Hepatocyte (in vitro differentiated cells): ENCODE measurements around the gene WDR37. TPM values are rescaled to one million over a fixed set of nuclear protein-coding genes. Genes with fewer than 3 reads are reported as not detected.

Experiments
- DNase-seq: peaks from one replicate; pipeline ENCODE4 v3.0.0-alpha.2; 2016; ENCODE audit warnings: low spot score
- H2AFZ ChIP-seq: fragments of 200-600 bp; sonication (generic); 2 replicates; pipeline ENCODE4 v1.6.0; 2016; ENCODE audit warnings: antibody characterized with exemption, mild to moderate bottlenecking
- H3K27ac ChIP-seq: fragments of 200-600 bp; sonication (generic); 2 replicates; pipeline ENCODE4 v1.5.1; 2016; ENCODE audit warnings: mild to moderate bottlenecking
- H3K27me3 ChIP-seq: fragments of 200-600 bp; sonication (generic); 2 replicates; pipeline ENCODE4 v1.6.1; 2016
- H3K36me3 ChIP-seq: fragments of 200-600 bp; sonication (generic); replicated peaks from 2 replicates; pipeline ENCODE4 v1.5.1; 2016; ENCODE audit warnings: low read depth; ENCODE audit not compliant: insufficient read depth
- H3K4me1 ChIP-seq: fragments of 200-600 bp; sonication (generic); 2 replicates; pipeline ENCODE4 v1.5.1; 2016; ENCODE audit warnings: mild to moderate bottlenecking, moderate library complexity; ENCODE audit not compliant: insufficient read depth
- H3K4me2 ChIP-seq: fragments of 200-600 bp; sonication (generic); 2 replicates; pipeline ENCODE4 v1.6.0; 2016
- H3K4me3 ChIP-seq: fragments of 200-600 bp; sonication (generic); 2 replicates; pipeline ENCODE4 v1.5.1; 2016; ENCODE audit warnings: mild to moderate bottlenecking
- H3K79me2 ChIP-seq: fragments of 200-600 bp; sonication (generic); 2 replicates; pipeline ENCODE4 v1.6.0; 2017; ENCODE audit warnings: mild to moderate bottlenecking
- H3K9me2 ChIP-seq: fragments of 200-600 bp; sonication (generic); replicated peaks from 2 replicates; pipeline ENCODE4 v1.6.0; 2017; ENCODE audit warnings: mild to moderate bottlenecking; ENCODE audit not compliant: insufficient read depth
- H3K9me3 ChIP-seq: fragments of 200-600 bp; sonication (generic); 2 replicates; pipeline ENCODE4 v1.5.1; 2016; ENCODE audit warnings: low read depth, mild to moderate bottlenecking
- H4K20me1 ChIP-seq: fragments of 200-600 bp; sonication (generic); 2 replicates; pipeline ENCODE4 v1.6.0; 2016; ENCODE audit warnings: mild to moderate bottlenecking; ENCODE audit not compliant: insufficient read depth, poor library complexity, severe bottlenecking
- EZH2 ChIP-seq: fragments of 200-600 bp; sonication (generic); IDR thresholded peaks from 2 replicates; pipeline ENCODE4 v1.6.1; 2016; ENCODE audit warnings: antibody characterized with exemption, mild to moderate bottlenecking, borderline replicate concordance
- EZH2phosphoT487 ChIP-seq: fragments of 200-600 bp; sonication (generic); IDR thresholded peaks from one replicate; pipeline ENCODE4 v1.6.1; 2018; ENCODE audit warnings: antibody characterized with exemption, mild to moderate bottlenecking, low read depth, moderate library complexity; ENCODE audit not compliant: unreplicated experiment, severe bottlenecking
- WGBS: methylation state at CpG from one replicate; pipeline ENCODE4 v1.1.6; 2016; ENCODE audit warnings: low lambda C conversion rate; ENCODE audit errors: missing lambda C conversion rate; 5-methylcytosine and 5-hydroxymethylcytosine counted together
- polyA plus RNA-seq: library from polyadenylated mRNA; unstranded; fragments of >200 nt; fragmentation: Nextera tagmentation; extraction: Ambion mirVana; gene quantifications from 2 replicates; pipeline ENCODE4 v1.2.1, GENCODE V29; 2016
- total RNA-seq: library from RNA; depleted of rRNA; stranded (reverse); fragments of >200 nt; gene quantifications from 2 replicates; pipeline ENCODE4 v1.2.3, GENCODE V29; 2014
- TF ChIP-seq, protein P1 (sequence below): fragments of 200-600 bp; sonication (generic); IDR thresholded peaks from 2 replicates; pipeline ENCODE4 v1.5.1; 2016; ENCODE audit warnings: antibody characterized with exemption, mild to moderate bottlenecking; ENCODE audit not compliant: poor library complexity

WDR37 gene
- total and polyA plus RNA-seq, 2 experiments from 2014 or later, result 8.6 to 12.3 TPM

GRCh38 chr10:1152386-1153250 is 96.4 kb downstream of the WDR37 start:
- Histone ChIP-seq H3K9me3 (no peaks in the 10 kb centered on the region), H3K27ac (no peak overlapping the region), H4K20me1 (no peaks in the 10 kb centered on the region), H3K9me2 (no peaks in the 10 kb centered on the region), H3K4me1 (peaks cover 4% of the 10 kb centered on the region), H3K27me3 (no peaks in the 10 kb centered on the region), H3K79me2 (no peaks in the 10 kb centered on the region), H2AFZ (no peak overlapping the region), H3K4me2 (no peak overlapping the region), H3K4me3 (no peak overlapping the region), H3K36me3 (no peaks in the 10 kb centered on the region)
- DNase-seq, result no peak
- WGBS, result 93% methylated on average over 32 of the region's 32 CpGs
- TF ChIP-seq EZH2 (no peak), EZH2phosphoT487 (no peak)
- TF ChIP-seq, protein P1, sequence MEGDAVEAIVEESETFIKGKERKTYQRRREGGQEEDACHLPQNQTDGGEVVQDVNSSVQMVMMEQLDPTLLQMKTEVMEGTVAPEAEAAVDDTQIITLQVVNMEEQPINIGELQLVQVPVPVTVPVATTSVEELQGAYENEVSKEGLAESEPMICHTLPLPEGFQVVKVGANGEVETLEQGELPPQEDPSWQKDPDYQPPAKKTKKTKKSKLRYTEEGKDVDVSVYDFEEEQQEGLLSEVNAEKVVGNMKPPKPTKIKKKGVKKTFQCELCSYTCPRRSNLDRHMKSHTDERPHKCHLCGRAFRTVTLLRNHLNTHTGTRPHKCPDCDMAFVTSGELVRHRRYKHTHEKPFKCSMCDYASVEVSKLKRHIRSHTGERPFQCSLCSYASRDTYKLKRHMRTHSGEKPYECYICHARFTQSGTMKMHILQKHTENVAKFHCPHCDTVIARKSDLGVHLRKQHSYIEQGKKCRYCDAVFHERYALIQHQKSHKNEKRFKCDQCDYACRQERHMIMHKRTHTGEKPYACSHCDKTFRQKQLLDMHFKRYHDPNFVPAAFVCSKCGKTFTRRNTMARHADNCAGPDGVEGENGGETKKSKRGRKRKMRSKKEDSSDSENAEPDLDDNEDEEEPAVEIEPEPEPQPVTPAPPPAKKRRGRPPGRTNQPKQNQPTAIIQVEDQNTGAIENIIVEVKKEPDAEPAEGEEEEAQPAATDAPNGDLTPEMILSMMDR, result no peak

GRCh38 chr10:1153251-1153763 is 97.1 kb downstream of the WDR37 start:
- no peak for DNase-seq
- Histone ChIP-seq H3K9me2 (no peaks in the 10 kb centered on the region), H3K4me1 (peaks cover 4% of the 10 kb centered on the region), H2AFZ (no peak overlapping the region), H3K9me3 (no peaks in the 10 kb centered on the region), H4K20me1 (no peaks in the 10 kb centered on the region), H3K4me2 (no peak overlapping the region), H3K27me3 (no peaks in the 10 kb centered on the region), H3K36me3 (no peaks in the 10 kb centered on the region), H3K79me2 (no peaks in the 10 kb centered on the region), H3K4me3 (no peak overlapping the region), H3K27ac (no peak overlapping the region)
- WGBS, result 92% methylated on average over 6 of the region's 6 CpGs
- no peak for TF ChIP-seq EZH2
- TF ChIP-seq EZH2phosphoT487, result no peak
- TF ChIP-seq, protein P1, result no peak

GRCh38 chr10:1153805-1154351 is 97.7 kb downstream of the WDR37 start:
- H4K20me1 ChIP-seq, result no peaks in the 10 kb centered on the region
- H3K36me3 ChIP-seq, result no peaks in the 10 kb centered on the region
- no peak overlapping the region for H3K27ac ChIP-seq
- no peak for TF ChIP-seq EZH2phosphoT487
- DNase-seq, result no peak
- peaks cover 4% of the 10 kb centered on the region for H3K4me1 ChIP-seq
- H3K4me3 ChIP-seq, result no peak overlapping the region
- H3K9me2 ChIP-seq, result no peaks in the 10 kb centered on the region
- H3K27me3 ChIP-seq, result no peaks in the 10 kb centered on the region
- no peak overlapping the region for H3K4me2 ChIP-seq
- H3K9me3 ChIP-seq, result no peaks in the 10 kb centered on the region
- no peak overlapping the region for H2AFZ ChIP-seq
- 82% methylated on average over 19 of the region's 20 CpGs for WGBS
- no peaks in the 10 kb centered on the region for H3K79me2 ChIP-seq
